Transverse colon (tissue), 4 donors: ENCODE measurements around the gene ATRAID. TPM values are rescaled to one million over a fixed set of nuclear protein-coding genes. Genes with fewer than 3 reads are reported as not detected.

ENCODE experiments used
- DNase-seq: peaks from one replicate; pipeline ENCODE4 v3.0.0-alpha.2; 2019
- H3K27ac ChIP-seq, 4 donors: fragments of 200-600 bp; sonication (generic); 2 replicates each; pipeline ENCODE4 v1.5.1; 2016 to 2018; ENCODE audit warnings: inconsistent platforms in 4 of 4
- H3K27me3 ChIP-seq: fragments of 200-600 bp; sonication (generic); 2 replicates; pipeline ENCODE4 v1.5.1; 2017; ENCODE audit warnings: inconsistent platforms
- H3K36me3 ChIP-seq, 4 donors: fragments of 200-600 bp; sonication (generic); 2 replicates each; pipeline ENCODE4 v1.5.1; 2017 to 2019; ENCODE audit warnings: inconsistent platforms in 4 of 4
- H3K4me1 ChIP-seq, 4 donors: fragments of 200-600 bp; sonication (generic); 2 replicates each; pipeline ENCODE4 v1.5.1; 2017 to 2020; ENCODE audit warnings: inconsistent platforms in 4 of 4
- H3K4me3 ChIP-seq, 4 donors: fragments of 200-600 bp; sonication (generic); 1 replicate in 1 of 4; 2 replicates in 3 of 4; pipeline versions ENCODE4 v1.5.1 to v1.6.1; 2017 to 2019; ENCODE audit warnings: inconsistent platforms in 4 of 4
- H3K9me3 ChIP-seq, 2 donors: fragments of 200-600 bp; sonication (generic); 2 replicates each; pipeline ENCODE4 v1.5.1; 2017 to 2019; ENCODE audit warnings: inconsistent platforms in 2 of 2
- CTCF ChIP-seq, 5 experiments: fragments of 200-600 bp in 3 of 5; fragments of 450-650 bp in 2 of 5; sonication (generic) in 3 of 5; IDR thresholded peaks; 1 replicate in 2 of 5; 2 replicates in 3 of 5; pipeline ENCODE4 v1.5.1; 2016 to 2017; ENCODE audit warnings: antibody characterized with exemption in 5 of 5, inconsistent platforms in 3 of 5, mild to moderate bottlenecking in 2 of 5, moderate library complexity in 1 of 5
- EP300 ChIP-seq: sonication (generic); formaldehyde crosslinking; IDR thresholded peaks from one replicate; pipeline ENCODE4 v1.6.1; 2017; ENCODE audit warnings: antibody characterized with exemption, low read depth
- POLR2A ChIP-seq: fragments of 450-650 bp; IDR thresholded peaks from one replicate; pipeline ENCODE4 v1.6.1; 2016; ENCODE audit warnings: antibody characterized with exemption, mild to moderate bottlenecking, moderate library complexity
- POLR2AphosphoS5 ChIP-seq, 3 donors: sonication (generic); formaldehyde crosslinking; IDR thresholded peaks; one replicate each; pipeline ENCODE4 v1.6.1; 2016; ENCODE audit warnings: antibody characterized with exemption in 3 of 3
- WGBS, 2 donors: methylation state at CpG; one replicate each; pipeline ENCODE4 v1.1.5; 2018; ENCODE audit warnings: low coverage in 1 of 2; 5-methylcytosine and 5-hydroxymethylcytosine counted together
- in situ Hi-C, 4 donors: fragments of 200-750 bp; cut with MboI; loops; one replicate each; pipeline versions ENCODE4 v1.15.0 to v1.15.1; 2017; ENCODE audit warnings: low sequenced_read_pairs in 3 of 4, low pct_ligation_motif_present in 1 of 4, low pct_unique_long_range_greater_than_20kb in 1 of 4
- intact Hi-C: fragments of 100-400 bp; cut with DNase I; formaldehyde crosslinking; loops from one replicate; pipeline ENCODE4 v1.15.1; 2023; ENCODE audit warnings: low total_unique reads
- total RNA-seq, 4 donors: library from RNA; depleted of rRNA; stranded (reverse); fragments of >200 nt; gene quantifications; one replicate each; pipeline ENCODE4 v1.1.0, GENCODE V29; 2016

ATRAID gene
- total RNA-seq, 4 donors from 2014 or later, result 64.7 to 179 (median 121) TPM

DNA sequence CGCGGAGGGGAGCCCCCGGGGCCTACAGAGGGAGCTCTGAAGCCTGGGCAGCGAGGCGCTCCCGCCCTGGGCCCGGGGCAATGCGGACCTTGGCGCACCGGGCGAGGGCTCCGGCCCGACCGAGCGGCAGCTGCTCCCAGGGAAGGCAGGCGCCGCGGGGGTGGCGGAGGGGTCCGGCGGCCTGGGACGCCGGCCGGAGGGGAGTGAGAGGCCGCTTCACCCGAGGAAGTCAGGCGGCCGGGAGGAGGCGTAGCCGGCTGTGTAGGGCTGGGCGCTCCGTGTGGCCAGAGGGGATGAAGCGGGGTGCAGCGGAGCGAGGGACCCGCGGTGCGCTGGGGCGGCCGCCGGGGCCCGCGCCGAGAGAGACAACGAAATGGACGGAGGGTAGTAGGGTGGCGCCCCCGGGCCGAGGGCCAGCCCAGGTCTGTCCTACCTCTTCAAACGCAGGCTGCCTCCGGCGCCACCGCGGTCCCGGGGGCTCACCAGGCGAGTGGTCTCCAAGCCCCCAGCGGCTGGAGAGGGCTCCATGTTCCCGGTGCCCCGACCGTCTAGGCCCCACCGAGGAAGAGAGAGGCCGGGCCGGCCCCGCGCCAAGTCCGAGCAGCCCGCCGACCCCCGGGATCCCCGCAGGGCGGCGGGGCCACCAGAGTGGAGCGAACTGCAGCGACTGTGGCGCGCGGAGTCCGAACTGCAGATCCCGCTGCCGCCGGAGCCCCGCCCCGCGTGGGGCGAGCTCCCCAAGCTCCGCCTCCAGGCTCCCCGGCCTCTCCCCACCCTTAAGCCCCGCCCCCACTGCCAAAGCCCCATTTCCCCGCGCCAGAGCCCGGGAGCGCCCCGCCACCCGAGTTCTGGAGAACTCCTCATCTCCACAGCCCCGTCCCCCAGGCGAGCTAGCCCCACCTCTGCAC is 50.8 kb downstream of the ATRAID start, which contains the start of gene SLC30A3:
TSS of gene SLC30A3 (minus strand) at position 669 of the 908 bp plus-strand sequence. CDS start at position 528, 141 bp downstream.
- WGBS, 2 donors, result 1% methylated on average over 60 of the region's 96 CpGs; no CpG with 5 or more reads in 1 of the 2 donors
- in situ Hi-C loops, result no loop called here
- H3K27ac ChIP-seq, result no peak within 1 kb of the TSS
- H3K9me3 ChIP-seq, result no peaks in the 10 kb centered on the region
- peaks cover 100% of the 10 kb centered on the region for H3K27me3 ChIP-seq
- peak; percentile 71 for DNase-seq
- peak within 1 kb of the TSS; percentile 20 to 57 (median 38) for H3K4me3 ChIP-seq
- H3K4me1 ChIP-seq, result peaks cover 14 to 36% (median 35%) of the 10 kb centered on the region in 4 donors
- TF ChIP-seq EP300 (no peak), POLR2AphosphoS5 (IDR thresholded peaks at IDR 0.05) (no peak), POLR2A (no peak), CTCF (IDR thresholded peaks at IDR 0.05) (no peak)
- intact Hi-C loops, result no loop called here
- no peaks in the 10 kb centered on the region for H3K36me3 ChIP-seq

GRCh38 chr2:27263287-27264252 is 51.7 kb downstream of the ATRAID start:
- Histone ChIP-seq H3K27me3 (peaks cover 100% of the 10 kb centered on the region), H3K27ac (no peak overlapping the region), H3K4me1 (peaks cover 14 to 36% (median 35%) of the 10 kb centered on the region in 4 donors), H3K4me3 (peak overlapping the region in 3 of 4 donors; percentile 26 to 57 (median 49)), H3K36me3 (no peaks in the 10 kb centered on the region), H3K9me3 (no peaks in the 10 kb centered on the region)
- intact Hi-C loops (no loop called here), in situ Hi-C loops (no loop called here)
- 0 to 3% methylated on average over 4 to 43 of the region's 46 CpGs for WGBS, 2 donors
- TF ChIP-seq CTCF (IDR thresholded peaks at IDR 0.05) (no peak), POLR2A (no peak), POLR2AphosphoS5 (IDR thresholded peaks at IDR 0.05) (no peak), EP300 (no peak)
- no peak for DNase-seq

- Histone ChIP-seq H3K36me3 (no peaks in the 10 kb centered on the region), H3K9me3 (no peaks in the 10 kb centered on the region), H3K4me3 (peak overlapping the region in 2 of 4 donors; percentile 18 to 38), H3K27me3 (peaks cover 100% of the 10 kb centered on the region), H3K27ac (no peak overlapping the region), H3K4me1 (peaks cover 14 to 36% (median 35%) of the 10 kb centered on the region in 4 donors)
- intact Hi-C loops (no loop called here), in situ Hi-C loops (no loop called here)
- TF ChIP-seq POLR2AphosphoS5 (IDR thresholded peaks at IDR 0.05), result no peak
- TF ChIP-seq CTCF (IDR thresholded peaks at IDR 0.05), result no peak
- no peak for TF ChIP-seq POLR2A
- no peak for TF ChIP-seq EP300
- no peak for DNase-seq
- 0 to 1% methylated on average over 12 to 38 of the region's 38 CpGs for WGBS, 2 donors
Measured at GRCh38 chr2:27264253-27264752, 52.5 kb downstream of the ATRAID start.
